Spleen (tissue), 7 donors: ENCODE measurements around the gene TET2.
A peak's percentile ranks its signal among the peaks of the same experiment; 100 is the strongest.

Experiments used
- POLR2A ChIP-seq, 3 donors: fragments of 450-650 bp; IDR thresholded peaks; one replicate each; pipeline ENCODE4 v1.5.1; 2017; ENCODE audit warnings: antibody characterized with exemption in 3 of 3, mild to moderate bottlenecking in 1 of 3
- POLR2AphosphoS5 ChIP-seq, 3 donors: sonication (generic); formaldehyde crosslinking; IDR thresholded peaks; one replicate each; pipeline ENCODE4 v1.5.1; 2017; ENCODE audit warnings: antibody characterized with exemption in 3 of 3
- TF ChIP-seq, protein P1 (sequence below), 11 experiments: fragments of 200-600 bp in 7 of 11; fragments of 450-650 bp in 4 of 11; sonication (generic) in 4 of 11; IDR thresholded peaks in 8 of 11; conservative IDR thresholded peaks in 3 of 11; 1 replicate in 7 of 11; 2 replicates in 4 of 11; pipeline versions ENCODE4 v1.4.0 to v1.8.0; 2016 to 2021; ENCODE audit warnings: antibody characterized with exemption in 11 of 11, inconsistent platforms in 4 of 11, mild to moderate bottlenecking in 1 of 11
- donor health status: DM: no; HTN: no; CAD: no; lungs with moderate emphysema.
- donor health status: DM: no; HTN: no; CAD: no.
- donor health status: DM: no; HTN: no; CAD: no.

DNA sequence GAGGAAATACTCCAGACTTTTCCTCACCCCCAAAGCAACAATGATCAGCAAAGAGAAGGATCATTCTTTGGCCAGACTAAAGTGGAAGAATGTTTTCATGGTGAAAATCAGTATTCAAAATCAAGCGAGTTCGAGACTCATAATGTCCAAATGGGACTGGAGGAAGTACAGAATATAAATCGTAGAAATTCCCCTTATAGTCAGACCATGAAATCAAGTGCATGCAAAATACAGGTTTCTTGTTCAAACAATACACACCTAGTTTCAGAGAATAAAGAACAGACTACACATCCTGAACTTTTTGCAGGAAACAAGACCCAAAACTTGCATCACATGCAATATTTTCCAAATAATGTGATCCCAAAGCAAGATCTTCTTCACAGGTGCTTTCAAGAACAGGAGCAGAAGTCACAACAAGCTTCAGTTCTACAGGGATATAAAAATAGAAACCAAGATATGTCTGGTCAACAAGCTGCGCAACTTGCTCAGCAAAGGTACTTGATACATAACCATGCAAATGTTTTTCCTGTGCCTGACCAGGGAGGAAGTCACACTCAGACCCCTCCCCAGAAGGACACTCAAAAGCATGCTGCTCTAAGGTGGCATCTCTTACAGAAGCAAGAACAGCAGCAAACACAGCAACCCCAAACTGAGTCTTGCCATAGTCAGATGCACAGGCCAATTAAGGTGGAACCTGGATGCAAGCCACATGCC lies 89.7 kb downstream of the TET2 start:
- TF ChIP-seq, protein P1, sequence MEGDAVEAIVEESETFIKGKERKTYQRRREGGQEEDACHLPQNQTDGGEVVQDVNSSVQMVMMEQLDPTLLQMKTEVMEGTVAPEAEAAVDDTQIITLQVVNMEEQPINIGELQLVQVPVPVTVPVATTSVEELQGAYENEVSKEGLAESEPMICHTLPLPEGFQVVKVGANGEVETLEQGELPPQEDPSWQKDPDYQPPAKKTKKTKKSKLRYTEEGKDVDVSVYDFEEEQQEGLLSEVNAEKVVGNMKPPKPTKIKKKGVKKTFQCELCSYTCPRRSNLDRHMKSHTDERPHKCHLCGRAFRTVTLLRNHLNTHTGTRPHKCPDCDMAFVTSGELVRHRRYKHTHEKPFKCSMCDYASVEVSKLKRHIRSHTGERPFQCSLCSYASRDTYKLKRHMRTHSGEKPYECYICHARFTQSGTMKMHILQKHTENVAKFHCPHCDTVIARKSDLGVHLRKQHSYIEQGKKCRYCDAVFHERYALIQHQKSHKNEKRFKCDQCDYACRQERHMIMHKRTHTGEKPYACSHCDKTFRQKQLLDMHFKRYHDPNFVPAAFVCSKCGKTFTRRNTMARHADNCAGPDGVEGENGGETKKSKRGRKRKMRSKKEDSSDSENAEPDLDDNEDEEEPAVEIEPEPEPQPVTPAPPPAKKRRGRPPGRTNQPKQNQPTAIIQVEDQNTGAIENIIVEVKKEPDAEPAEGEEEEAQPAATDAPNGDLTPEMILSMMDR (IDR thresholded peaks at IDR 0.05 in 8 of 11, conservative IDR thresholded peaks at IDR 0.05 in 3 of 11), result no peak
- TF ChIP-seq POLR2A (IDR thresholded peaks at IDR 0.05), result no peak
- peak in 1 of 3 donors; percentile 8 for TF ChIP-seq POLR2AphosphoS5 (IDR thresholded peaks at IDR 0.05)
